Esophagus muscularis mucosa (tissue), 4 donors: ENCODE results near the gene NPC1. TPM values are rescaled to one million over a fixed set of nuclear protein-coding genes. Genes with fewer than 3 reads are reported as not detected.

Source experiments
- DNase-seq: peaks from one replicate; pipeline ENCODE4 v3.0.0-alpha.2; 2017; ENCODE audit errors: extremely low spot score
- H3K27ac ChIP-seq, 4 donors: fragments of 200-600 bp; sonication (generic); replicated peaks in 1 of 4; 1 replicate in 3 of 4; 2 replicates in 1 of 4; pipeline ENCODE4 v1.5.1; 2016 to 2019; ENCODE audit warnings: mild to moderate bottlenecking in 1 of 4
- H3K27me3 ChIP-seq, 4 donors: fragments of 200-600 bp; sonication (generic); one replicate each; pipeline versions ENCODE4 v1.5.1 to v1.6.0; 2016 to 2019
- H3K36me3 ChIP-seq, 4 donors: fragments of 200-600 bp; sonication (generic); one replicate each; pipeline ENCODE4 v1.5.1; 2016 to 2019
- H3K4me1 ChIP-seq, 4 donors: fragments of 200-600 bp; sonication (generic); one replicate each; pipeline ENCODE4 v1.5.1; 2016 to 2019
- H3K4me3 ChIP-seq, 4 donors: fragments of 200-600 bp; sonication (generic); 1 replicate in 2 of 4; 2 replicates in 2 of 4; pipeline ENCODE4 v1.5.1; 2016 to 2019; ENCODE audit warnings: mild to moderate bottlenecking in 4 of 4, moderate library complexity in 1 of 4
- H3K9me3 ChIP-seq, 4 donors: fragments of 200-600 bp; sonication (generic); 1 replicate in 3 of 4; 2 replicates in 1 of 4; pipeline ENCODE4 v1.5.1; 2016 to 2019
- EP300 ChIP-seq: sonication (generic); formaldehyde crosslinking; IDR thresholded peaks from one replicate; pipeline ENCODE4 v1.6.1; 2017; ENCODE audit warnings: antibody characterized with exemption
- POLR2A ChIP-seq: fragments of 450-650 bp; IDR thresholded peaks from one replicate; pipeline ENCODE4 v1.6.1; 2017; ENCODE audit warnings: antibody characterized with exemption, moderate library complexity, mild to moderate bottlenecking, low read depth
- POLR2AphosphoS5 ChIP-seq, 2 donors: sonication (generic); formaldehyde crosslinking; IDR thresholded peaks; one replicate each; pipeline ENCODE4 v1.6.1; 2017; ENCODE audit warnings: antibody characterized with exemption in 2 of 2
- WGBS: methylation state at CpG from one replicate; pipeline ENCODE4 v1.1.5; 2018; 5-methylcytosine and 5-hydroxymethylcytosine counted together
- intact Hi-C: fragments of 100-400 bp; cut with DNase I; formaldehyde crosslinking; loops from one replicate; pipeline ENCODE4 v1.15.1; 2023
- total RNA-seq, 4 donors: library from RNA; depleted of rRNA; stranded (reverse); fragments of >200 nt; gene quantifications; one replicate each; pipeline versions ENCODE4 v1.1.0 to v1.2.1, GENCODE V29; 2016
- TF ChIP-seq, protein P1 (sequence below), 3 experiments: fragments of 200-600 bp in 2 of 3; fragments of 450-650 bp in 1 of 3; sonication (generic) in 2 of 3; IDR thresholded peaks; one replicate each; pipeline ENCODE4 v1.5.1; 2017 to 2019; ENCODE audit warnings: antibody characterized with exemption in 3 of 3, mild to moderate bottlenecking in 2 of 3, moderate library complexity in 1 of 3

Gene NPC1
- total RNA-seq, 4 donors from 2014 or later = 39.9 to 63.7 (median 45.6) TPM

GRCh38 chr18:23618862-23619387 lies 32.6 kb upstream of the NPC1 start:
- Histone ChIP-seq H3K4me3 (peak overlapping the region; percentile 54 to 63 (median 56)), H3K36me3 (peaks cover 0 to 2% (median 0%) of the 10 kb centered on the region in 4 donors), H3K27me3 (no peaks in the 10 kb centered on the region), H3K9me3 (no peaks in the 10 kb centered on the region), H3K27ac (peak overlapping the region; percentile 85 to 91 (median 90)), H3K4me1 (peaks cover 13 to 44% (median 24%) of the 10 kb centered on the region in 4 donors)
- intact Hi-C loops = no loop called here
- WGBS = 26% methylated on average over 12 of the region's 18 CpGs
- DNase-seq = no peak
- TF ChIP-seq, protein P1, sequence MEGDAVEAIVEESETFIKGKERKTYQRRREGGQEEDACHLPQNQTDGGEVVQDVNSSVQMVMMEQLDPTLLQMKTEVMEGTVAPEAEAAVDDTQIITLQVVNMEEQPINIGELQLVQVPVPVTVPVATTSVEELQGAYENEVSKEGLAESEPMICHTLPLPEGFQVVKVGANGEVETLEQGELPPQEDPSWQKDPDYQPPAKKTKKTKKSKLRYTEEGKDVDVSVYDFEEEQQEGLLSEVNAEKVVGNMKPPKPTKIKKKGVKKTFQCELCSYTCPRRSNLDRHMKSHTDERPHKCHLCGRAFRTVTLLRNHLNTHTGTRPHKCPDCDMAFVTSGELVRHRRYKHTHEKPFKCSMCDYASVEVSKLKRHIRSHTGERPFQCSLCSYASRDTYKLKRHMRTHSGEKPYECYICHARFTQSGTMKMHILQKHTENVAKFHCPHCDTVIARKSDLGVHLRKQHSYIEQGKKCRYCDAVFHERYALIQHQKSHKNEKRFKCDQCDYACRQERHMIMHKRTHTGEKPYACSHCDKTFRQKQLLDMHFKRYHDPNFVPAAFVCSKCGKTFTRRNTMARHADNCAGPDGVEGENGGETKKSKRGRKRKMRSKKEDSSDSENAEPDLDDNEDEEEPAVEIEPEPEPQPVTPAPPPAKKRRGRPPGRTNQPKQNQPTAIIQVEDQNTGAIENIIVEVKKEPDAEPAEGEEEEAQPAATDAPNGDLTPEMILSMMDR (IDR thresholded peaks at IDR 0.05) = peak in 1 of 3 experiments; percentile 3
- TF ChIP-seq POLR2AphosphoS5 (IDR thresholded peaks at IDR 0.05) (peak; percentile 34 to 54), POLR2A (no peak)

DNA sequence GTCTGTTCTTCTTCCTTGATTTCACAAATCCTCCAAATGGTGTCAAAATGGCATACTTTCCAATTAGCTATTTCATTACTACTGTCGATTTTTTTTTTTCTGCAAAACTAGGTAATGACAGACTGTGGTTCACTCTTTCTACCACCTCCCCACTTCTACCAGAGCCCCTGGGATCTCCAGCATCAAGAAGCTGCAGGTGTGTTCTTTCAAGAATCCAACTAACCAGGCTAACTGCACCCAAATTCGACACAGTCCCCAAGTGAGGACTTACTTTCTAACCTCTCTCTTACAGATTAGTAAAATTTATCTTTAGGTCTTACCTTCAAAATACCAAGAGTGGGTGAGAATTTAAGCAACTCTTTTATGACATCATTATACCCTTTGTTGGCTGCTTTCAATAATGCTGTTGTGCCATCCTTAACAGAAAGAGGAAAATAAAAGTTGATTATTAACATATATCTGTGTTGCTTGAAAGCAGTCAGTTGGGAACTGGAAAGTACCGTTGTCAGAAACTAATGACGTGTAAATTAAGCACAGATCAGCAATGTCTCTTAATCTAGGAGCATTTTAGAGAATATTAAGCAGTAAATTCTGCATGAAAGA lies 31.2 kb upstream of the NPC1 start:
- intact Hi-C loops = no loop called here
- TF ChIP-seq POLR2AphosphoS5 (IDR thresholded peaks at IDR 0.05) = no peak
- TF ChIP-seq, protein P1 (IDR thresholded peaks at IDR 0.05) = no peak
- no peak for TF ChIP-seq POLR2A
- TF ChIP-seq EP300 = no peak

DNA sequence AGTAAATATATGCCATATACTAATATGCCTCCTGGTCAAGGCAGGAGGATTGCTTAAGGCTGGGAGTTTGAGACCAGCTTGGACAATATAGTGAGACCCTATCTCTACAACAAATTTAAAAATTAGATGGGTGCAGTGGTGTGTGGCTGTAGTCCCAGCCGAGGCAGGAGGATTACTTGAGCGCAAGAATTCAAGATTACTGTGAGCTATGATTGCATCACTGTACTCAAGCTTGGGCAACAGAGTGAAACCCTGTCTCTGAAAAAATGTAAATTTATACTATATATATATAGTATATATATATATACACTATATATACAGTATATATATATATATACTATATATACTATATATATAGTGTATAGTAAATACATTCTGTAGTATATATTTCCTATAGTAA lies 30.0 kb upstream of the NPC1 start:
- intact Hi-C loops = no loop called here
- TF ChIP-seq POLR2AphosphoS5 (IDR thresholded peaks at IDR 0.05) (no peak), POLR2A (no peak)
- TF ChIP-seq, protein P1 (IDR thresholded peaks at IDR 0.05) = no peak
- no peaks in the 10 kb centered on the region for H3K9me3 ChIP-seq
- no peak overlapping the region for H3K27ac ChIP-seq
- H3K27me3 ChIP-seq = no peaks in the 10 kb centered on the region
- no peak for DNase-seq
- no peak overlapping the region for H3K4me3 ChIP-seq
- H3K4me1 ChIP-seq = peaks cover 13 to 44% (median 22%) of the 10 kb centered on the region in 4 donors
- WGBS = 90% methylated on average over 2 of the region's 2 CpGs
- peaks cover 0 to 15% (median 0%) of the 10 kb centered on the region in 4 donors for H3K36me3 ChIP-seq

More for the DNA sequence above, 31.2 kb upstream of the NPC1 start:
- 81% methylated on average over 4 of the region's 4 CpGs for WGBS
- H3K4me1 ChIP-seq = peaks cover 13 to 46% (median 24%) of the 10 kb centered on the region in 4 donors
- H3K9me3 ChIP-seq = no peaks in the 10 kb centered on the region
- DNase-seq = no peak
- peaks cover 0 to 5% (median 0%) of the 10 kb centered on the region in 4 donors for H3K36me3 ChIP-seq
- H3K4me3 ChIP-seq = no peak overlapping the region
- H3K27me3 ChIP-seq = no peaks in the 10 kb centered on the region
- peak overlapping the region; percentile 85 to 91 (median 90) for H3K27ac ChIP-seq

- peaks cover 0 to 28% (median 0%) of the 10 kb centered on the region in 4 donors for H3K36me3 ChIP-seq
- no peak for TF ChIP-seq EP300
- TF ChIP-seq, protein P1 (IDR thresholded peaks at IDR 0.05) = no peak
- TF ChIP-seq POLR2AphosphoS5 (IDR thresholded peaks at IDR 0.05) = no peak
- TF ChIP-seq POLR2A = no peak
- no peak overlapping the region for H3K27ac ChIP-seq
- intact Hi-C loops = no loop called here
- no peak overlapping the region for H3K4me3 ChIP-seq
- H3K27me3 ChIP-seq = no peaks in the 10 kb centered on the region
- peaks cover 13 to 40% (median 21%) of the 10 kb centered on the region in 4 donors for H3K4me1 ChIP-seq
- no peaks in the 10 kb centered on the region for H3K9me3 ChIP-seq
- 84% methylated on average over 3 of the region's 3 CpGs for WGBS
- no peak for DNase-seq
Observed at GRCh38 chr18:23614891-23615290, 28.6 kb upstream of the NPC1 start.
